ENCODE data around the gene RTP3.
A peak's percentile ranks its signal among the peaks of the same experiment; 100 is the strongest.

Gene RTP3

GRCh38 chr3:46495901-46496456 is 1.8 kb upstream of the RTP3 start:
- Histone ChIP-seq H3K27me3 (replicated peaks) (no peaks in the 10 kb centered on the region), H3K27ac (peak overlapping the region; percentile 43), H3K36me3 (replicated peaks) (no peaks in the 10 kb centered on the region), H3K4me3 (ENCODE audit: low read depth, low read length) (no peak overlapping the region)
- no peak for TF ChIP-seq CTCF (IDR thresholded peaks at IDR 0.05; ENCODE audit: low read depth, low read length, missing control alignments)
- in situ Hi-C loops (cut with HindIII; ENCODE audit: low pct_ligation_motif_present, low sequenced_read_pairs): loop anchor here (25.0 kb wide), 1 partner anchor 141 kb away; no protein-coding TSS in a partner anchor
- DNase-seq: peak; percentile 49

GRCh38 chr3:46496746-46497555 is 825 bp upstream of the RTP3 start:
- H3K27ac ChIP-seq: no peak overlapping the region
- H3K4me3 ChIP-seq (ENCODE audit: low read depth, low read length): no peak overlapping the region
- no peaks in the 10 kb centered on the region for H3K27me3 ChIP-seq (replicated peaks)
- no peaks in the 10 kb centered on the region for H3K36me3 ChIP-seq (replicated peaks)
- DNase-seq: no peak
- in situ Hi-C loops (cut with HindIII; ENCODE audit: low pct_ligation_motif_present, low sequenced_read_pairs): loop anchor here (25.0 kb wide), 1 partner anchor 140 kb away; no protein-coding TSS in a partner anchor
- TF ChIP-seq CTCF (IDR thresholded peaks at IDR 0.05; ENCODE audit: low read depth, low read length, missing control alignments): peak; percentile 68

- no peak for DNase-seq
- H3K27me3 ChIP-seq (replicated peaks): no peaks in the 10 kb centered on the region
- TF ChIP-seq CTCF (IDR thresholded peaks at IDR 0.05; ENCODE audit: low read depth, low read length, missing control alignments): no peak
- no peak overlapping the region for H3K4me3 ChIP-seq (ENCODE audit: low read depth, low read length)
- in situ Hi-C loops (cut with HindIII; ENCODE audit: low pct_ligation_motif_present, low sequenced_read_pairs): loop anchor here (25.0 kb wide), 1 partner anchor 138 kb away; no protein-coding TSS in a partner anchor
- no peaks in the 10 kb centered on the region for H3K36me3 ChIP-seq (replicated peaks)
- no peak overlapping the region for H3K27ac ChIP-seq
Measured at GRCh38 chr3:46498916-46499519, 1.2 kb downstream of the RTP3 start.

- no peak for TF ChIP-seq CTCF (IDR thresholded peaks at IDR 0.05; ENCODE audit: low read depth, low read length, missing control alignments)
- H3K36me3 ChIP-seq (replicated peaks): no peaks in the 10 kb centered on the region
- no peak overlapping the region for H3K27ac ChIP-seq
- in situ Hi-C loops (cut with HindIII; ENCODE audit: low pct_ligation_motif_present, low sequenced_read_pairs): no loop called here
- no peaks in the 10 kb centered on the region for H3K27me3 ChIP-seq (replicated peaks)
- H3K4me3 ChIP-seq (ENCODE audit: low read depth, low read length): no peak overlapping the region
- DNase-seq: peak; percentile 66
Measured at GRCh38 chr3:46500656-46501635, 3.2 kb downstream of the RTP3 start.

- TF ChIP-seq CTCF (IDR thresholded peaks at IDR 0.05; ENCODE audit: low read depth, low read length, missing control alignments): no peak
- in situ Hi-C loops (cut with HindIII; ENCODE audit: low pct_ligation_motif_present, low sequenced_read_pairs): no loop called here
Measured at GRCh38 chr3:46501702-46502101, 3.9 kb downstream of the RTP3 start.

More at GRCh38 chr3:46501702-46502101, 3.9 kb downstream of the RTP3 start:
- Histone ChIP-seq H3K4me3 (ENCODE audit: low read depth, low read length) (no peak overlapping the region), H3K27ac (no peak overlapping the region), H3K36me3 (replicated peaks) (no peaks in the 10 kb centered on the region), H3K27me3 (replicated peaks) (no peaks in the 10 kb centered on the region)
- DNase-seq: no peak

All from brain microvascular endothelial cell (primary cell).